ENCODE measurements around the gene LEUTX.
"Not testable (repeated sequence)": the region's sequence is repeated elsewhere in the genome, so short reads cannot be mapped to it uniquely, and the experiment has no call there.

LEUTX gene

GRCh38 chr19:39814111-39814510 lies 35.5 kb downstream of the LEUTX start:
- not testable (repeated sequence) for H2BK5ac ChIP-seq (ENCODE audit: low read length); H3K4me3 ChIP-seq (ENCODE audit: low read length); H2BK15ac ChIP-seq (replicated peaks; ENCODE audit: low read depth); DNase-seq; H3K9ac ChIP-seq (ENCODE audit: low read length); H2AK5ac ChIP-seq (ENCODE audit: low read length); H4K5ac ChIP-seq (ENCODE audit: low read length); H3K36me3 ChIP-seq (ENCODE audit: control insufficient read depth, insufficient read depth, low read length); H3K79me1 ChIP-seq (ENCODE audit: low read length); H3K56ac ChIP-seq (ENCODE audit: low read length); H3K79me2 ChIP-seq (ENCODE audit: control insufficient read depth, insufficient read depth, low read length); H3K4ac ChIP-seq (ENCODE audit: low read depth, low read length); H3K23ac ChIP-seq (ENCODE audit: low read length); H3K4me1 ChIP-seq (ENCODE audit: control insufficient read depth, low read depth, low read length); H4K8ac ChIP-seq (ENCODE audit: low read depth, low read length); H3K27ac ChIP-seq (ENCODE audit: low read depth, low read length); H3K18ac ChIP-seq (ENCODE audit: low read length); H2BK120ac ChIP-seq (ENCODE audit: low read depth, low read length); H3K27me3 ChIP-seq (ENCODE audit: insufficient read depth, low read length, poor library complexity); H3K4me2 ChIP-seq (ENCODE audit: low read length)
- WGBS (ENCODE audit: extremely low coverage, insufficient coverage, low lambda C conversion rate) = no CpG with 5 or more reads among the region's 6 CpGs

- no peak overlapping the region for H3K4me3 ChIP-seq (ENCODE audit: low read length)
- no peak overlapping the region for H3K23ac ChIP-seq (ENCODE audit: low read length)
- no peak overlapping the region for H2BK15ac ChIP-seq (replicated peaks; ENCODE audit: low read depth)
- no peaks in the 10 kb centered on the region for H3K4me1 ChIP-seq (ENCODE audit: control insufficient read depth, low read depth, low read length)
- H3K36me3 ChIP-seq (ENCODE audit: control insufficient read depth, insufficient read depth, low read length) = no peaks in the 10 kb centered on the region
- H2AK5ac ChIP-seq (ENCODE audit: low read length) = no peak overlapping the region
- no peak for DNase-seq
- WGBS (ENCODE audit: extremely low coverage, insufficient coverage, low lambda C conversion rate) = no CpG with 5 or more reads among the region's 3 CpGs
- H3K4ac ChIP-seq (ENCODE audit: low read depth, low read length) = no peak overlapping the region
- H4K5ac ChIP-seq (ENCODE audit: low read length) = no peak overlapping the region
- no peak overlapping the region for H2BK120ac ChIP-seq (ENCODE audit: low read depth, low read length)
- H3K79me1 ChIP-seq (ENCODE audit: low read length) = no peaks in the 10 kb centered on the region
- no peak overlapping the region for H2BK5ac ChIP-seq (ENCODE audit: low read length)
- H3K9ac ChIP-seq (ENCODE audit: low read length) = no peak overlapping the region
- no peak overlapping the region for H3K18ac ChIP-seq (ENCODE audit: low read length)
- no peak overlapping the region for H3K27ac ChIP-seq (ENCODE audit: low read depth, low read length)
- H3K79me2 ChIP-seq (ENCODE audit: control insufficient read depth, insufficient read depth, low read length) = no peaks in the 10 kb centered on the region
- no peak overlapping the region for H3K56ac ChIP-seq (ENCODE audit: low read length)
- H4K8ac ChIP-seq (ENCODE audit: low read depth, low read length) = no peak overlapping the region
- no peak overlapping the region for H3K4me2 ChIP-seq (ENCODE audit: low read length)
- no peaks in the 10 kb centered on the region for H3K27me3 ChIP-seq (ENCODE audit: insufficient read depth, low read length, poor library complexity)
Observed at GRCh38 chr19:39814595-39814994, 35.9 kb downstream of the LEUTX start.

- no CpG with 5 or more reads among the region's 5 CpGs for WGBS (ENCODE audit: extremely low coverage, insufficient coverage, low lambda C conversion rate)
Observed at GRCh38 chr19:39816287-39817048, 37.8 kb downstream of the LEUTX start.

GRCh38 chr19:39817888-39818561 lies 39.4 kb downstream of the LEUTX start:
- no peak overlapping the region for H4K8ac ChIP-seq (ENCODE audit: low read depth, low read length)
- H3K79me2 ChIP-seq (ENCODE audit: control insufficient read depth, insufficient read depth, low read length) = no peaks in the 10 kb centered on the region
- no peak overlapping the region for H4K5ac ChIP-seq (ENCODE audit: low read length)
- H3K4ac ChIP-seq (ENCODE audit: low read depth, low read length) = no peak overlapping the region
- H3K27ac ChIP-seq (ENCODE audit: low read depth, low read length) = no peak overlapping the region
- no peak overlapping the region for H2AK5ac ChIP-seq (ENCODE audit: low read length)
- H3K4me1 ChIP-seq (ENCODE audit: control insufficient read depth, low read depth, low read length) = no peaks in the 10 kb centered on the region
- no peak overlapping the region for H3K4me3 ChIP-seq (ENCODE audit: low read length)
- no peak overlapping the region for H3K18ac ChIP-seq (ENCODE audit: low read length)
- H3K27me3 ChIP-seq (ENCODE audit: insufficient read depth, low read length, poor library complexity) = no peaks in the 10 kb centered on the region
- no peak overlapping the region for H3K56ac ChIP-seq (ENCODE audit: low read length)
- no peaks in the 10 kb centered on the region for H3K36me3 ChIP-seq (ENCODE audit: control insufficient read depth, insufficient read depth, low read length)
- H3K79me1 ChIP-seq (ENCODE audit: low read length) = no peaks in the 10 kb centered on the region
- no peak for DNase-seq
- H2BK120ac ChIP-seq (ENCODE audit: low read depth, low read length) = no peak overlapping the region
- H3K9ac ChIP-seq (ENCODE audit: low read length) = no peak overlapping the region
- no CpG with 5 or more reads among the region's 12 CpGs for WGBS (ENCODE audit: extremely low coverage, insufficient coverage, low lambda C conversion rate)
- no peak overlapping the region for H3K4me2 ChIP-seq (ENCODE audit: low read length)
- H3K23ac ChIP-seq (ENCODE audit: low read length) = no peak overlapping the region
- no peak overlapping the region for H2BK5ac ChIP-seq (ENCODE audit: low read length)
- no peak overlapping the region for H2BK15ac ChIP-seq (replicated peaks; ENCODE audit: low read depth)

More at GRCh38 chr19:39816287-39817048, 37.8 kb downstream of the LEUTX start:
- Histone ChIP-seq H3K79me2 (ENCODE audit: control insufficient read depth, insufficient read depth, low read length) (no peaks in the 10 kb centered on the region), H4K8ac (ENCODE audit: low read depth, low read length) (no peak overlapping the region), H4K5ac (ENCODE audit: low read length) (no peak overlapping the region), H3K27me3 (ENCODE audit: insufficient read depth, low read length, poor library complexity) (no peaks in the 10 kb centered on the region), H2BK15ac (replicated peaks; ENCODE audit: low read depth) (no peak overlapping the region), H3K4ac (ENCODE audit: low read depth, low read length) (no peak overlapping the region), H3K4me3 (ENCODE audit: low read length) (no peak overlapping the region), H3K18ac (ENCODE audit: low read length) (no peak overlapping the region), H3K23ac (ENCODE audit: low read length) (no peak overlapping the region), H3K79me1 (ENCODE audit: low read length) (no peaks in the 10 kb centered on the region), H3K4me2 (ENCODE audit: low read length) (no peak overlapping the region), H3K56ac (ENCODE audit: low read length) (no peak overlapping the region), H3K27ac (ENCODE audit: low read depth, low read length) (no peak overlapping the region), H2AK5ac (ENCODE audit: low read length) (no peak overlapping the region), H3K36me3 (ENCODE audit: control insufficient read depth, insufficient read depth, low read length) (no peaks in the 10 kb centered on the region), H3K4me1 (ENCODE audit: control insufficient read depth, low read depth, low read length) (no peaks in the 10 kb centered on the region), H2BK5ac (ENCODE audit: low read length) (no peak overlapping the region), H3K9ac (ENCODE audit: low read length) (no peak overlapping the region), H2BK120ac (ENCODE audit: low read depth, low read length) (no peak overlapping the region)
- DNase-seq = no peak

GRCh38 chr19:39818626-39819097 lies 40.0 kb downstream of the LEUTX start:
- Histone ChIP-seq H3K4me1 (ENCODE audit: control insufficient read depth, low read depth, low read length) (no peaks in the 10 kb centered on the region), H3K9ac (ENCODE audit: low read length) (no peak overlapping the region), H3K79me2 (ENCODE audit: control insufficient read depth, insufficient read depth, low read length) (no peaks in the 10 kb centered on the region), H2AK5ac (ENCODE audit: low read length) (no peak overlapping the region), H3K18ac (ENCODE audit: low read length) (no peak overlapping the region), H4K5ac (ENCODE audit: low read length) (no peak overlapping the region), H4K8ac (ENCODE audit: low read depth, low read length) (no peak overlapping the region), H3K79me1 (ENCODE audit: low read length) (no peaks in the 10 kb centered on the region), H3K23ac (ENCODE audit: low read length) (no peak overlapping the region), H2BK15ac (replicated peaks; ENCODE audit: low read depth) (no peak overlapping the region), H3K4ac (ENCODE audit: low read depth, low read length) (no peak overlapping the region), H3K4me3 (ENCODE audit: low read length) (no peak overlapping the region), H3K4me2 (ENCODE audit: low read length) (no peak overlapping the region), H3K27ac (ENCODE audit: low read depth, low read length) (no peak overlapping the region), H3K27me3 (ENCODE audit: insufficient read depth, low read length, poor library complexity) (no peaks in the 10 kb centered on the region), H2BK5ac (ENCODE audit: low read length) (no peak overlapping the region), H2BK120ac (ENCODE audit: low read depth, low read length) (no peak overlapping the region), H3K56ac (ENCODE audit: low read length) (no peak overlapping the region), H3K36me3 (ENCODE audit: control insufficient read depth, insufficient read depth, low read length) (no peaks in the 10 kb centered on the region)
- WGBS (ENCODE audit: extremely low coverage, insufficient coverage, low lambda C conversion rate) = no CpG with 5 or more reads among the region's 4 CpGs
- DNase-seq = no peak

Data from mesendoderm (in vitro differentiated cells).